ENCODE data around the gene CFAP68. TPM values are rescaled to one million over a fixed set of nuclear protein-coding genes. Genes with fewer than 3 reads are reported as not detected.

The CFAP68 gene
- total and polyA plus RNA-seq, 2 donors from 2014 or later = 29.5 to 93.7 TPM

GRCh38 chr11:111918390-111919256 lies 39.3 kb downstream of the CFAP68 start, which contains the start of gene C11orf52:
Gene C11orf52, plus strand, starts transcription at chr11:111918913. Its CDS starts 60 bp downstream, at chr11:111918973.
- Histone ChIP-seq H3K9ac (ENCODE audit: low read length in 3 of 3) (peak within 1 kb of the TSS in 1 of 3 donors; percentile 78), H3K4me3 (ENCODE audit: low read length in 3 of 3) (peak within 1 kb of the TSS; percentile 38 to 76 (median 66)), H3K27ac (ENCODE audit: low read depth in 2 of 2, low read length in 2 of 2) (peak within 1 kb of the TSS; percentile 92 to 93), H3K36me3 (ENCODE audit: control insufficient read depth in 2 of 3, insufficient read depth in 3 of 3, low read length in 3 of 3) (no peaks in the 10 kb centered on the region), H3K4me1 (ENCODE audit: control insufficient read depth in 2 of 3, insufficient read depth in 2 of 3, low read depth in 1 of 3, low read length in 3 of 3) (peaks cover 0 to 28% (median 5%) of the 10 kb centered on the region in 3 donors), H3K9me3 (ENCODE audit: control insufficient read depth in 2 of 3, insufficient read depth in 1 of 3, low read length in 3 of 3) (no peaks in the 10 kb centered on the region), H3K27me3 (ENCODE audit: control insufficient read depth, insufficient read depth, low read length) (no peaks in the 10 kb centered on the region)
- FAIRE-seq (no peak), DNase-seq (peak; percentile 90 to 97 (median 92))
- TF ChIP-seq CTCF (IDR thresholded peaks at IDR 0.05; ENCODE audit: borderline replicate concordance, extremely low read depth, insufficient read depth) = no peak
- intact Hi-C loops (cut with DNase I) = no loop called here

DNA sequence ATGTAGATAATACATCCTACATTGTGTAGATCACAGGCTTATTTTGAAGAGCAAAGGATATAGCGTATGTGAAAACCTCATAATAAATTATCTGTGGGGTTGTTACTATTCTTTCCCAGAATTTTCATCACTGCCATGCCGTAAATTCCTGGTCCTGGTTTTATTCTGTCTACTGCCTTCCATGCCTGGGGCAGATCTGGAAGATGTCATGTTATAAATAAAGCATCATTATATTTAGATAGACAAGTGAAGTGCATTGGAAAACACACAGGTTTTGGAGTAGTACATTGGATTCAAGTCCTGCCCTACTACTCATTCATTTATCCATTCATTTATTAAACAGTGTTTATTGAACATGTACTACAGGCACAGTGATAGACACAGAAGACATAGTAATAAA lies 41.6 kb downstream of the CFAP68 start:
- H3K9ac ChIP-seq (ENCODE audit: low read length in 3 of 3) = no peak overlapping the region
- H3K9me3 ChIP-seq (ENCODE audit: control insufficient read depth in 2 of 3, insufficient read depth in 1 of 3, low read length in 3 of 3) = no peaks in the 10 kb centered on the region
- no peak for TF ChIP-seq CTCF (IDR thresholded peaks at IDR 0.05; ENCODE audit: borderline replicate concordance, extremely low read depth, insufficient read depth)
- H3K27me3 ChIP-seq (ENCODE audit: control insufficient read depth, insufficient read depth, low read length) = no peaks in the 10 kb centered on the region
- peaks cover 0 to 3% (median 0%) of the 10 kb centered on the region in 3 donors for H3K36me3 ChIP-seq (ENCODE audit: control insufficient read depth in 2 of 3, insufficient read depth in 3 of 3, low read length in 3 of 3)
- H3K4me3 ChIP-seq (ENCODE audit: low read length in 3 of 3) = peak overlapping the region in 1 of 3 donors; percentile 5
- DNase-seq = no peak
- intact Hi-C loops (cut with DNase I) = no loop called here
- H3K4me1 ChIP-seq (ENCODE audit: control insufficient read depth in 2 of 3, insufficient read depth in 2 of 3, low read depth in 1 of 3, low read length in 3 of 3) = peaks cover 0 to 43% (median 9%) of the 10 kb centered on the region in 3 donors
- no peak for FAIRE-seq
- no peak overlapping the region for H3K27ac ChIP-seq (ENCODE audit: low read depth in 2 of 2, low read length in 2 of 2)

DNA sequence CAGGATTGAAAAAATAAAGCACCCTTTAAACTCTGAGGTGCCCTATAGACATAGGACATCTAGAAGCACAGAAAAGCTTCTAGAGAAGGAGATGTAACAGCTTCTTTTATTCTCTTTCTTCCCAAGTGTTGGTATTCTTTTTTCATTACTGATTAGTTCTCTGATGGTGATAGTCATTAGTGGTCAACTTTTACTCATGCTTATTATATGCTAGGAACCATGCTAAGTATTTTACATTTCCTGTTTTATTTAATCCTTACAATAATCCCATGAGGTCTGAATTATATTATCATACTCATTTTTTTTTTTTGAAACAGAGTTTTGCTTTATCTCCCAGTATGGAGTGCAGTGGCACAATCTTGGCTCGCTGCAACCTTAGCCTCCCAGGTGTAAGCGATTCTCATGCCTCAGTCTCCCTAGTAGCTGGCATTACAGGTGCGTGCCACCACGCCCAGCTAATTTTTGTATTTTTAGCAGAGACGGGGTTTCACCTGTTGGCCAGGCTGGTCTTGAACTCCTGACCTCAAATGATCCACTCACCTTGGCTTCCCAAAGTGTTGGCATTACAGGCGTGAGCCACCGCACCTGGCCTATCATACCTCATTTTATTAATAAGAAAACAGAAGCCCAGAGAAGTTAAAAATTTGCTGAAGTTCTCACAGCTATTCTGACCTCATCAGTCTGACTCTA lies 42.3 kb downstream of the CFAP68 start:
- no peak for TF ChIP-seq CTCF (IDR thresholded peaks at IDR 0.05; ENCODE audit: borderline replicate concordance, extremely low read depth, insufficient read depth)
- no peaks in the 10 kb centered on the region for H3K9me3 ChIP-seq (ENCODE audit: control insufficient read depth in 2 of 3, insufficient read depth in 1 of 3, low read length in 3 of 3)
- H3K9ac ChIP-seq (ENCODE audit: low read length in 3 of 3) = no peak overlapping the region
- H3K36me3 ChIP-seq (ENCODE audit: control insufficient read depth in 2 of 3, insufficient read depth in 3 of 3, low read length in 3 of 3) = peaks cover 0 to 3% (median 0%) of the 10 kb centered on the region in 3 donors
- FAIRE-seq (no peak), DNase-seq (no peak)
- intact Hi-C loops (cut with DNase I) = no loop called here
- H3K4me1 ChIP-seq (ENCODE audit: control insufficient read depth in 2 of 3, insufficient read depth in 2 of 3, low read depth in 1 of 3, low read length in 3 of 3) = peaks cover 0 to 49% (median 17%) of the 10 kb centered on the region in 3 donors
- peak overlapping the region in 1 of 3 donors; percentile 13 for H3K4me3 ChIP-seq (ENCODE audit: low read length in 3 of 3)
- peak overlapping the region in 1 of 2 donors; percentile 42 for H3K27ac ChIP-seq (ENCODE audit: low read depth in 2 of 2, low read length in 2 of 2)
- no peaks in the 10 kb centered on the region for H3K27me3 ChIP-seq (ENCODE audit: control insufficient read depth, insufficient read depth, low read length)
